Measurements from ENCODE around the gene MARVELD1. TPM values are rescaled to one million over a fixed set of nuclear protein-coding genes. Genes with fewer than 3 reads are reported as not detected.

MARVELD1 gene
- total RNA-seq, 1 experiment from 2014 or later: 28.4 TPM

GRCh38 chr10:97736403-97736901 is 22.9 kb downstream of the MARVELD1 start:
- no peak for DNase-seq (ENCODE audit: low read depth, low spot score)
- in situ Hi-C loops (cut with HindIII; ENCODE audit: low pct_unique_long_range_greater_than_20kb, low sequenced_read_pairs): no loop called here

GRCh38 chr10:97736902-97737769 is 23.6 kb downstream of the MARVELD1 start, which contains the start of gene ZFYVE27:
ZFYVE27 (plus strand) TSS chr10:97737128; CDS start chr10:97738478, 1,350 bp downstream.
- DNase-seq (ENCODE audit: low read depth, low spot score): peak; percentile 92
- in situ Hi-C loops (cut with HindIII; ENCODE audit: low pct_unique_long_range_greater_than_20kb, low sequenced_read_pairs): no loop called here

DNA sequence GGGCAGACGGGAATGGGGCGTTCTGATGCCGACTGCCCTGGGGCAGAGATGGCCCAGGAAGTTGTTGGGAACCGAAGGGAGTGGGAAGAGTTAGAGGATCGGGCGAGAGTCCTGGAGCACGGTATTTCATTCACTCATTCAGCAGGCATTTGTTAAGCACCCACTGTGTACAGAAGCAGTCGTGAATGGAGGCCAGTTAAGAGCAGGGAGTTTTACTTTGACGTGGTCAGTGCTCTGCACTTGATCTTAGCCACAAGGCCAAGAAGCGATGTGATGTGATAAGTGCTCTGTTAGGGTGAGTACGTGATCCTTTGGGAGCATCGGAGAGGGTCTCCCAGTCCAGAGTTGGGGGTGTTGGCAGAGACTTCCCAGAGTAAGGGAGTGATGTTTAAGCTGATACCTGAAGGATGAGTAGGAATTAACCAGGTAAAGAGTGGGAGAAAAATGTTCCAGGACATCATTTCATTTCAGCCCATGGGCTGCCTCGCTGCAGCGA is 24.3 kb downstream of the MARVELD1 start:
- DNase-seq (ENCODE audit: low read depth, low spot score): no peak
- in situ Hi-C loops (cut with HindIII; ENCODE audit: low pct_unique_long_range_greater_than_20kb, low sequenced_read_pairs): no loop called here

GRCh38 chr10:97738616-97739015 is 25.1 kb downstream of the MARVELD1 start:
- no peak for DNase-seq (ENCODE audit: low read depth, low spot score)
- in situ Hi-C loops (cut with HindIII; ENCODE audit: low pct_unique_long_range_greater_than_20kb, low sequenced_read_pairs): no loop called here

DNA sequence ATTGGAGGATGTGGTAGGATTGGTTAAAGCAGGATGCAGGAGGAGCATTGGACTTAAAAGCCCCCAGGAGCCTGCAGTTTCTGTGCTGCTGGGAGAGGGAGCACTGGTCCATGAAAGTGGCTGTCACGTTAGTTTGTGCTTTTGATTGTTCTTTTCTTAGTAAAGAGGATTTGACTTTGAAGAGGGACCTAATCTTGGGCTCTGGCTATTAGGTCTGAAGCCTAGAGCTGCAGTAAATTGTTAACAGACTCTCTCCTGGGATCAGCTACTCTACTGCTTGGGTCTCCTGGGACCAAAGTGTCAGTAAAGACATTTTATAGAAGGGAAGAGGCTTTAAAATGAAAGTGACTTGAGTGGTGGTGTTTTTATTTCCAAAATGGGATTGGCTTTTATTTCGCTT is 27.1 kb downstream of the MARVELD1 start:
- DNase-seq (ENCODE audit: low read depth, low spot score): no peak
- in situ Hi-C loops (cut with HindIII; ENCODE audit: low pct_unique_long_range_greater_than_20kb, low sequenced_read_pairs): no loop called here

DNA sequence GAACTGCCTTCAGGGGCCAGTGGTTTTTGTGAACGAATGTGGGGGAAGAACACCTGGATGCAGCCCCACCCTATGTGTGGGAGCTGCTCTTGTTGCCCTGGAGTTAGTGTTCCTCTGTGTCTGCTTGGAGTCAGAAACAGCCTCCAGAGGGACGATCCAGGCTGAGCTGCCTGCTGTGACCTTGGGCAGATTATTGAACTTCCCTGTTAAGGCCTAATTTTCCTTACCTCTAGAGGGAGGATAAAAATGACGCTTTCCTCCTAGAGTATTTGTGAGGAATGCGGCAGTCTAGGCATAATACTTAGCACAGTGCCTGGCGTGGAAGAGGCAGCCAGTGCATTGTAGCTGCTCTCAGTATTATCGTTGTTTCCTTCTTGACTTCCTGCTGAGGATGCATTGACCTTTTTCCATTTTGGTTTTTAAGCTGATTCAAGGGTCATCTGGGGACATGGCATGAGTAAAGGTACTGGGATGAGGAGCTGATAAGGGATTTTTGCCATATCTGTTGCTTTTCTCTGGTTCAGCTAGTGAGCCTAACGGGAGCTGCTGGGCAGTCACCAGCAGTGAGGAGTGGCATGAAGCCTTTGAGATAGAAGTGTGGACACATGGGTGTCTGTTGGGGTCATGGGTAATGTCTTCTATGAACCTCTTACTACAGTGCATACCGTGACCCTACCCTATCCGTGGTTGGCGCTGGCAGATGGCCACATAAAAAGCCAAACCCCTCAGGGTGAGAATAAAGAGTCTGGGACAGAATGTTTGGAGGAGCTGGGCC is 29.8 kb downstream of the MARVELD1 start:
- in situ Hi-C loops (cut with HindIII; ENCODE audit: low pct_unique_long_range_greater_than_20kb, low sequenced_read_pairs): no loop called here
- DNase-seq (ENCODE audit: low read depth, low spot score): no peak

DNA sequence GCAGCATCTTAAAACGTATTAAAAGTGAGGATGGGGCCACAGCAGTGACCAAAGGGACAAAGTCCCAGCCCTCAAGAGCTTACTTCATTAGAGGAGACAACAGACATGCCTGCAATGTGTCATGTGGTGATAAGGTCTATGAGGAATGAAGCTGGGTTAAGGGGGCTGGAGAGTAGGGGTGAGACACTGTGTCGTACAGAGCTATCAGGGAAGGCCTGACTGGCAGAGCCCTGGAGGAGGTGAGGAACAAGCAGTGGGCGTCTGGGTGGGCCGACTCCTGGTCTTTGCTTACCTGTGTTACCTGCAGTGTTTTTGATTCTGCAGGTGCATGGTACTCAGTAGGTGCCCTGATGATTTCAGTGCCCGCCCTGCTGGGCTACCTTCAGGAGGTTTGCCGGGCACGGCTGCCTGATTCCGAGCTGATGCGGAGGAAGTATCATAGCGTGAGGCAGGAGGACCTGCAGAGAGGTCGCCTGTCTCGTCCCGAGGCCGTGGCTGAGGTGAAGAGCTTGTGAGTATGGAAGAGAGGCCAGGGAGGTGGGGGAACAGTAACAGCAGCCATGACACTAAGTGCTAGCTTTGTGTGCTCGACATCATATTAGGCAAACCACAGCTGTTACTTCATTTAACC is 31.0 kb downstream of the MARVELD1 start:
- DNase-seq (ENCODE audit: low read depth, low spot score): no peak
- in situ Hi-C loops (cut with HindIII; ENCODE audit: low pct_unique_long_range_greater_than_20kb, low sequenced_read_pairs): no loop called here

- in situ Hi-C loops (cut with HindIII; ENCODE audit: low pct_unique_long_range_greater_than_20kb, low sequenced_read_pairs): no loop called here
- no peak for DNase-seq (ENCODE audit: low read depth, low spot score)
Measured at GRCh38 chr10:97747573-97747972, 34.0 kb downstream of the MARVELD1 start.

GRCh38 chr10:97748116-97748515 is 34.6 kb downstream of the MARVELD1 start:
- in situ Hi-C loops (cut with HindIII; ENCODE audit: low pct_unique_long_range_greater_than_20kb, low sequenced_read_pairs): no loop called here

DNA sequence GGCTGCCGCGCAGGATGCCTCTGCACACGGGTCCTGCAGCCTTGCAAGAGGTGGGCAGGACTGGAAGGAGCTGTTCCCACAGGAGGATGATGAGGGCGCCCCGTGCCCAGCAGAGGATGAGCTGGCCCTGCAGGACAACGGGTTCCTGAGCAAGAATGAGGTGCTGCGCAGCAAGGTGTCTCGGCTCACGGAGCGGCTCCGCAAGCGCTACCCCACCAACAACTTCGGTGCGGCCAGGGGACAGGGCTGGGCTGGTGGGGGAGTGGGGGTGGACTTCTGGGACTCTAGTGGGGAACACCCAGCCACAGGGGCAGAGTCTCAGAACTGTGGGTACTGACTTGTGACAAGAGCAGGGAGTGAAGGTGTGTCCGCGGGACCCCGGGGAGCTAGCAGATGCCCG is 39.4 kb downstream of the MARVELD1 start:
- in situ Hi-C loops (cut with HindIII; ENCODE audit: low pct_unique_long_range_greater_than_20kb, low sequenced_read_pairs): no loop called here
- DNase-seq (ENCODE audit: low read depth, low spot score): no peak

More at GRCh38 chr10:97748116-97748515, 34.6 kb downstream of the MARVELD1 start:
- no peak for DNase-seq (ENCODE audit: low read depth, low spot score)

DNA sequence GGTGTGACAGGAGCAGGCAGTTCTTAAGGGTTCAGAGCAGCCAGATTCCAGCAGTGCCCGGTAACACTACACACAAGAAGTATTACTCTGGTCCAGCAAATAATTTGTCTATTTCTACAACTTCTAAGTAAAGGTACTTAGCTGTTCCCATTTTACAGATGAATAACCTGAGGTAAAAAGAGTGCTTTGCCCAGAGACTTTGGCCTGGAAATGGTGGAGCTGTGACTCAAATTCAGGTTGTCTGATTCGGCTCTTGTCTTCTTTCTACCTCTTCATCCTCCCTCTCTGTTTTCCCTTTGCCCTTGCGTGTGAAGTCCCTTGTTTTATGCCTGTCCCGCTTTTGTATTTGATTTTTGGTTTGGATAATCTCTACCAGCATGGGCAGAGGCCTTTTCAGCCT is 41.2 kb downstream of the MARVELD1 start:
- DNase-seq (ENCODE audit: low read depth, low spot score): no peak
- in situ Hi-C loops (cut with HindIII; ENCODE audit: low pct_unique_long_range_greater_than_20kb, low sequenced_read_pairs): no loop called here

GRCh38 chr10:97755718-97756117 is 42.2 kb downstream of the MARVELD1 start:
- no peak for DNase-seq (ENCODE audit: low read depth, low spot score)
- in situ Hi-C loops (cut with HindIII; ENCODE audit: low pct_unique_long_range_greater_than_20kb, low sequenced_read_pairs): no loop called here

- no peak for DNase-seq (ENCODE audit: low read depth, low spot score)
- in situ Hi-C loops (cut with HindIII; ENCODE audit: low pct_unique_long_range_greater_than_20kb, low sequenced_read_pairs): no loop called here
Measured at GRCh38 chr10:97757471-97757870, 43.9 kb downstream of the MARVELD1 start.

DNA sequence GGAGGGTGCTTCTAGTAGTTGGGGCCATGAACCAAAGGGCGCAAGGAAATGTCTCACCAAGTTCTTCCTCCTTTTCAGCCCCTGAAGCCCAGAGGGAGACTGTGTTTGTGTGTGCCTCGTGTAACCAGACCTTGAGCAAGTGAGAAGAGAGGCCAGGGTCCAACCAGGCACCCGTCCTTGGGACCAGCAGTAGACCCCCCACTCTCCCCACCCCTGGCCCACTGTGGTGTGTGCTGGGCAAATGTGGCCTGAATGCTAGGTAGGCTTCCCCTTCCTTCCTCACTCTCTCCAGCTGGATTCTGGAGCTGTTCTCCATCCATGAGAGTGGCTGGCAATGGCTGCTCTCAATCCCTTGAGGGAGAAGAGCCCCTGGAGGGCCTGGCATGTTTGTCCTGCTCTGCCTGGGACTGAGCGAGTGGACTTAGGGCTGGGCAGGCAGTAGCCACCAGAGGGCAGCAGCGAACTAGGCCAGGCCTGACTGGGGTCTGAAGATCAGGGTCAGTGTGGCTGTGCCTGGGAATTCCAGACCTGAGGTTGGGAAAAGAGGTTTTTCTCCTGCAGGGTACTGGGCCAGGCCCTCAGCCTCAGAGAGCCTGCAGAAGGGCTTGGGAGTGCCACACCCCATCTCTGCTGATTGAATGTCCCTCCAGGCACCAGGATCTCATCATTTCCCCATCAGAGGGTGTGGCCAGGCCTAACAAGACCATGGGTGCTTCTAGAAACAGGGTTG is 45.8 kb downstream of the MARVELD1 start:
- peak; percentile 80 for DNase-seq (ENCODE audit: low read depth, low spot score)
- in situ Hi-C loops (cut with HindIII; ENCODE audit: low pct_unique_long_range_greater_than_20kb, low sequenced_read_pairs): no loop called here

DNA sequence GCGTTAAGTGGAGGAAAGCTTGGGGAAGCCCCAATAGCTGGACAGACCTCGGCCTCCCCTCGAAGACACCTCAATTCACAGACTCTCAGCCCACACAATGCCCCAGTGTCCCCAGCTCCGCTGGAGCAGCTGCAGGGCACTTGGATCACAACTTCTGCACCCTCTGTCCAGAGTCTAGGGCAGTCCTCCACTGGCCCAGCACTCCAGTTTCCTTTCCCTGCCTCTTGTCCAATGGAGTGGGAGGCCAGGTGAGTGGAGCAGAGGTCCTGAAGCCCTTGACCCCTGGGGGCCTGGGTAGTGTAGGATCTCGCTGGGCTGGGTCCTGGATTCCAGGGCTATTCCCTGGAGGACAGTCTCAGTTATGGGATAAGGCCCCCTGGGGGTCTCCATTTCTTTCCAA is 46.4 kb downstream of the MARVELD1 start:
- in situ Hi-C loops (cut with HindIII; ENCODE audit: low pct_unique_long_range_greater_than_20kb, low sequenced_read_pairs): no loop called here
- no peak for DNase-seq (ENCODE audit: low read depth, low spot score)

DNA sequence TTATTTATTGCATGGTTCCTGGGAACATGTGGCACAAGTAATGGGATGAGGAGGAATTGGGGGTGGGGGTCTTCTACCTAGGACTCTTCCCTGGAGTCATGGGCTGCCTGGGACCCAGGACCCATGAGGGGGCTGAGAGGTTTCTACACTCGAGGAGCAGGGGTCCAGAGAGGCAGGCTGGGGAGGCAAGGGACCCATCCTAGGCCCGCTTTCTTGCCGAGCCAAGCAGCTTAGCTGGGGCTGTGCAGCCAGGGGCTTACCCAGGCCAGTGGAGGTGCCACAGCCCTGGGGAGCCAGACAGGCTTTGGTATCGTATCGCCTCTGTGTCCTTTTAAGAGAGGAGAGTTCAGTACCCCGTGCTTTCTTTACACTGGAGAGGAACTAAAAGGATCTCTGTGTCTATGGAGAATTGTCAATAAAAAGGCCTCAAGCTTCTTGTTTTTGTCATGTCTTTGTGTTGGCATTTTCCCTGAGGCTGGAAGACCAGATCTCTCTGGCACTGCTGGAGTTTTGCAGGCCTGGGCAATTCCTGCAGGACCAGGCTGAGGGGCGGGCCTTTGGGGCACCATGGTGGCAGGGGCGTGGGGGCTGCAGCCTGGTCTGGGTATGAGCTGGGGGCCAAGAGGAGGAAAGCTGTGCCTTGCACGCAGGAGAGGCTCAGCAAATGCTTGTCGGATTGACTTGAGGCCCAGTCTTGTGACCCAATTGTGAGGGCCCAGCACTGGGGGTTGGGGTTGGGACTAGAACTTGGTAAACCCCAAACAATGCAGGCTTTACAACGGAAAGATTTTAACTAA is 47.1 kb downstream of the MARVELD1 start:
- in situ Hi-C loops (cut with HindIII; ENCODE audit: low pct_unique_long_range_greater_than_20kb, low sequenced_read_pairs): no loop called here

More for the DNA sequence above, 47.1 kb downstream of the MARVELD1 start:
- DNase-seq (ENCODE audit: low read depth, low spot score): no peak
